GM12878 (cell line): ENCODE measurements around the gene METTL4. TPM values are rescaled to one million over a fixed set of nuclear protein-coding genes. Genes with fewer than 3 reads are reported as not detected.

Experiments
- ATAC-seq: fragments of 200-7000 bp; cut with Tn5 transposase; 3 replicates; pipeline ENCODE4 v1.9.1; 2020; ENCODE audit warnings: mild to moderate bottlenecking, moderate library complexity
- BruUV-seq: library from RNA; stranded (reverse); fragments of 400-500 nt; replicated peaks from 2 replicates; lab custom pipeline; 2021; lab: Mats Ljungman, UMichigan
- CTCF ChIA-PET: fragments of 300-600 bp; sonication (Branson Sonifier 250); formaldehyde crosslinking; extraction: SDS; loops from one replicate; lab custom pipeline; 2021; ENCODE audit warnings: inconsistent platforms; lab: Yijun Ruan, JAX
- POLR2A ChIA-PET: fragments of 350-600 bp; formaldehyde crosslinking; extraction: SDS; loops from one replicate; lab custom pipeline; 2021; ENCODE audit warnings: inconsistent platforms; lab: Charles Lee
- RAD21 ChIA-PET: fragments of 300-600 bp; sonication (Branson Sonifier 250); formaldehyde crosslinking; loops from one replicate; lab custom pipeline; 2023; ENCODE audit warnings: antibody characterized with exemption; ENCODE audit not compliant: unreplicated experiment; lab: Charles Lee
- SMC1A ChIA-PET: fragments of 300-600 bp; sonication (Branson Sonifier 250); formaldehyde crosslinking; loops from one replicate; lab custom pipeline; 2023; ENCODE audit not compliant: unreplicated experiment, uncharacterized antibody; lab: Charles Lee
- DNase-seq: peaks from one replicate; pipeline ENCODE4 v3.0.0-alpha.2; 2011; ENCODE audit warnings: low read depth, low spot score
- FAIRE-seq: peaks from 3 replicates; lab custom pipeline; 2011; peaks lifted over from hg19 to GRCh38; lab: Jason Lieb, UNC
- H2AFZ ChIP-seq: 2 replicates; pipeline ENCODE4 v1.6.0; 2011; ENCODE audit warnings: low read depth, low read length, control low read depth; ENCODE audit not compliant: control insufficient read depth
- H3K27ac ChIP-seq: 2 replicates; pipeline ENCODE4 v1.5.1; 2011; ENCODE audit warnings: control low read depth; ENCODE audit not compliant: control insufficient read depth, insufficient read depth
- H3K27me3 ChIP-seq, 2 experiments: replicated peaks in 1 of 2; 2 replicates each; pipeline versions ENCODE4 v1.6.0 to v1.6.1; 2011; ENCODE audit warnings: low read length in 1 of 2; ENCODE audit not compliant: control insufficient read depth in 2 of 2, insufficient read depth in 2 of 2
- H3K36me3 ChIP-seq, 2 experiments: 2 replicates each; pipeline ENCODE4 v1.5.1; 2011; ENCODE audit warnings: low read length in 1 of 2; ENCODE audit not compliant: control insufficient read depth in 2 of 2, insufficient read depth in 2 of 2
- H3K4me1 ChIP-seq: 2 replicates; pipeline ENCODE4 v1.6.1; 2011; ENCODE audit warnings: mild to moderate bottlenecking, low read length, moderate library complexity, mixed read lengths; ENCODE audit not compliant: control insufficient read depth, insufficient read depth
- H3K4me2 ChIP-seq: 2 replicates; pipeline ENCODE4 v1.6.0; 2011; ENCODE audit warnings: control low read depth; ENCODE audit not compliant: control insufficient read depth, insufficient read depth
- H3K4me3 ChIP-seq: fragments of 200-600 bp; sonication (generic); 2 replicates; pipeline ENCODE4 v1.5.1; 2016
- H3K79me2 ChIP-seq: 2 replicates; pipeline ENCODE4 v1.6.0; 2011; ENCODE audit warnings: low read length; ENCODE audit not compliant: control insufficient read depth, insufficient read depth
- H3K9ac ChIP-seq: 2 replicates; pipeline ENCODE4 v1.8.0; 2011; ENCODE audit warnings: low read length, control low read depth, mixed read lengths; ENCODE audit not compliant: control insufficient read depth, insufficient read depth
- H3K9me3 ChIP-seq: replicated peaks from 3 replicates; pipeline ENCODE4 v1.5.1; 2011; ENCODE audit warnings: mild to moderate bottlenecking, low read length; ENCODE audit not compliant: control insufficient read depth, insufficient read depth
- H4K20me1 ChIP-seq: 2 replicates; pipeline ENCODE4 v1.6.0; 2011; ENCODE audit not compliant: control insufficient read depth, insufficient read depth
- CUX1 ChIP-seq: IDR thresholded peaks from 2 replicates; pipeline ENCODE4 v1.6.1; 2012; ENCODE audit warnings: improper control_type of control experiment, low read depth, low read length; ENCODE audit not compliant: insufficient replicate concordance
- HDAC2 ChIP-seq: fragments of 200-600 bp; sonication (generic); IDR thresholded peaks from 2 replicates; pipeline ENCODE4 v1.6.1; 2017
- HDAC6 ChIP-seq: fragments of 200-600 bp; sonication (generic); IDR thresholded peaks from one replicate; pipeline ENCODE4 v1.8.0; 2017; ENCODE audit warnings: antibody characterized with exemption; ENCODE audit not compliant: unreplicated experiment
- KAT2A ChIP-seq: conservative IDR thresholded peaks from 2 replicates; pipeline ENCODE4 v1.6.1; 2011; ENCODE audit warnings: low read depth, low read length; ENCODE audit not compliant: control insufficient read depth
- KDM1A ChIP-seq: fragments of 200-600 bp; sonication (generic); IDR thresholded peaks from 2 replicates; pipeline ENCODE4 v1.6.1; 2016; ENCODE audit warnings: borderline replicate concordance
- MEF2A ChIP-seq: IDR thresholded peaks from 2 replicates; pipeline ENCODE4 v1.6.1; 2011; ENCODE audit warnings: low read depth, mild to moderate bottlenecking, low read length, moderate library complexity; ENCODE audit not compliant: insufficient read depth
- MYB ChIP-seq: fragments of 150-350 bp; IDR thresholded peaks from 2 replicates; pipeline ENCODE4 v1.6.1; 2014; ENCODE audit warnings: mild to moderate bottlenecking, low read depth, low read length, borderline replicate concordance
- MYC ChIP-seq: IDR thresholded peaks from 2 replicates; pipeline ENCODE4 v1.6.1; 2011; ENCODE audit warnings: mild to moderate bottlenecking, low read length, moderate library complexity, inconsistent platforms; ENCODE audit not compliant: insufficient read depth, insufficient replicate concordance, insufficient read length, severe bottlenecking
- NBN ChIP-seq: fragments of 450-650 bp; IDR thresholded peaks from 2 replicates; pipeline ENCODE4 v1.6.1; 2016
- NFYA ChIP-seq: IDR thresholded peaks from 2 replicates; pipeline ENCODE4 v1.6.1; 2011; ENCODE audit warnings: low read depth, mild to moderate bottlenecking, low read length, improper control_type of control experiment, borderline replicate concordance
- POLR2A ChIP-seq: IDR thresholded peaks from 2 replicates; pipeline ENCODE4 v1.6.1; 2011; ENCODE audit warnings: low read depth, mild to moderate bottlenecking, low read length
- RBBP5 ChIP-seq: fragments of 200-600 bp; sonication (generic); conservative IDR thresholded peaks from 2 replicates; pipeline ENCODE4 v1.6.1; 2016
- RUNX3 ChIP-seq: IDR thresholded peaks from 2 replicates; pipeline ENCODE4 v1.6.1; 2012; ENCODE audit warnings: low read length, inconsistent platforms
- SIN3A ChIP-seq: IDR thresholded peaks from 2 replicates; pipeline ENCODE4 v1.6.1; 2012; ENCODE audit warnings: low read depth, low read length, improper control_type of control experiment
- SUPT20H ChIP-seq: IDR thresholded peaks from 2 replicates; pipeline ENCODE4 v1.6.1; 2011; ENCODE audit warnings: low read depth, mild to moderate bottlenecking, low read length, moderate library complexity, borderline replicate concordance; ENCODE audit not compliant: control insufficient read depth
- YY1 ChIP-seq: IDR thresholded peaks from 2 replicates; pipeline ENCODE4 v1.6.1; 2011; ENCODE audit warnings: low read depth, mild to moderate bottlenecking, low read length
- ZBED1 ChIP-seq: IDR thresholded peaks from 2 replicates; pipeline ENCODE4 v1.6.1; 2016; ENCODE audit warnings: borderline replicate concordance
- ZNF622 ChIP-seq: fragments of 450-650 bp; IDR thresholded peaks from 2 replicates; pipeline ENCODE4 v1.6.1; 2017; ENCODE audit warnings: mild to moderate bottlenecking, inconsistent platforms
- ZNF687 ChIP-seq: fragments of 450-650 bp; IDR thresholded peaks from 2 replicates; pipeline ENCODE4 v1.6.1; 2017; ENCODE audit warnings: mild to moderate bottlenecking, moderate library complexity
- WGBS: methylation state at CpG from one replicate; pipeline ENCODE4 v1.1.6; 2016; ENCODE audit warnings: low lambda C conversion rate; ENCODE audit not compliant: insufficient replicate concordance, insufficient coverage; ENCODE audit errors: missing lambda C conversion rate; 5-methylcytosine and 5-hydroxymethylcytosine counted together
- in situ Hi-C: fragments of 300-500 bp; cut with MboI; formaldehyde crosslinking; loops from 9 replicates; pipeline ENCODE4 v1.14.3; 2018; ENCODE audit warnings: mixed read lengths
- intact Hi-C: fragments of 100-400 bp; cut with micrococcal nuclease; formaldehyde crosslinking; loops from one replicate; pipeline ENCODE4 v1.14.2; 2022; ENCODE audit not compliant: unreplicated experiment
- polyA plus RNA-seq, 11 experiments: library from polyadenylated mRNA; depleted of rRNA in 4 of 11; unstranded in 6 of 11; stranded (reverse) in 5 of 11; fragments of >200 nt; fragmentation: Nextera tagmentation in 4 of 11; fragmentation: Illumina TruSeq in 1 of 11; extraction: Ambion mirVana in 4 of 11; extraction: Trizol in 1 of 11; gene quantifications; 1 replicate in 1 of 11; 2 replicates in 10 of 11; pipeline versions ENCODE4 v1.2.1 to v1.2.3, GENCODE V29; 2011 to 2016; ENCODE audit warnings: inconsistent platforms in 2 of 11, missing spikeins in 2 of 11, low read depth in 1 of 11
- total RNA-seq, 4 experiments: library from RNA; depleted of rRNA in 3 of 4; stranded (reverse); fragments of >200 nt in 3 of 4; fragmentation: Illumina TruSeq in 1 of 4; extraction: Trizol in 1 of 4; gene quantifications; 2 replicates each; pipeline versions ENCODE4 v1.2.1 to v1.2.3, GENCODE V29; 2013 to 2021

The METTL4 gene
- total and polyA plus RNA-seq, 10 of the 15 experiments (the other 5 are each of a cell fraction or from before 2014, with no cell fraction given) = 4.9 to 15.2 (median 12.3) TPM

- no TSS peak for BruUV-seq
- Histone ChIP-seq H3K27me3 (no peaks in the 10 kb centered on the region; a peak in 2 of 4 replicates), H3K79me2 (no peaks in the 10 kb centered on the region), H2AFZ (no peak overlapping the region), H3K27ac (no peak overlapping the region), H3K4me1 (no peaks in the 10 kb centered on the region), H4K20me1 (no peaks in the 10 kb centered on the region), H3K9ac (no peak overlapping the region), H3K36me3 (no peaks in the 10 kb centered on the region), H3K4me2 (no peak overlapping the region), H3K9me3 (no peaks in the 10 kb centered on the region), H3K4me3 (no peak overlapping the region)
- POLR2A ChIA-PET = no interaction called here
- CTCF ChIA-PET = interaction anchor here (1.1 kb wide), 1 partner anchor 390 kb away, joined by 3 read pairs; no protein-coding TSS in a partner anchor
- intact Hi-C loops = no loop called here
- in situ Hi-C loops = no loop called here
- ATAC-seq (no peak), FAIRE-seq (no peak), DNase-seq (no peak)
- RAD21 ChIA-PET = no interaction called here
- SMC1A ChIA-PET = no interaction called here
- 19% methylated on average over 4 of the region's 4 CpGs for WGBS
- TF ChIP-seq YY1 (no peak), ZBED1 (no peak), POLR2A (no peak), ZNF622 (no peak), MYC (no peak), NBN (no peak), MEF2A (no peak), SUPT20H (no peak), HDAC2 (no peak), KAT2A (no peak), RBBP5 (no peak), CUX1 (no peak), SIN3A (no peak), HDAC6 (no peak), RUNX3 (no peak), ZNF687 (no peak), NFYA (no peak), MYB (no peak), KDM1A (no peak)
Measured at GRCh38 chr18:2494921-2495320, 76.4 kb downstream of the METTL4 start.
